Endodermal cell (in vitro differentiated cells): Measurements from ENCODE around the gene MAP2K5. TPM values are rescaled to one million over a fixed set of nuclear protein-coding genes. Genes with fewer than 3 reads are reported as not detected.

Experiments
- DNase-seq: peaks from one replicate; pipeline ENCODE4 v3.0.0-alpha.2; 2017
- H3K27ac ChIP-seq: 2 replicates; pipeline ENCODE4 v1.5.1; 2013; ENCODE audit warnings: mild to moderate bottlenecking, low read depth, low read length, moderate library complexity
- H3K27me3 ChIP-seq: 2 replicates; pipeline ENCODE4 v1.6.1; 2013; ENCODE audit warnings: mild to moderate bottlenecking, low read length, moderate library complexity; ENCODE audit not compliant: insufficient read depth, control insufficient read depth, poor library complexity, severe bottlenecking
- H3K36me3 ChIP-seq: 2 replicates; pipeline ENCODE4 v1.7.0; 2013; ENCODE audit warnings: mild to moderate bottlenecking, low read length, moderate library complexity; ENCODE audit not compliant: control insufficient read depth, insufficient read depth
- H3K4me1 ChIP-seq: one replicate; pipeline ENCODE4 v1.7.0; 2013; ENCODE audit warnings: low read length; ENCODE audit not compliant: control insufficient read depth, insufficient read depth
- H3K4me3 ChIP-seq: 2 replicates; pipeline ENCODE4 v1.5.1; 2013; ENCODE audit warnings: mild to moderate bottlenecking, low read length, moderate library complexity
- H3K9ac ChIP-seq: 2 replicates; pipeline ENCODE4 v1.6.1; 2013; ENCODE audit warnings: mild to moderate bottlenecking, low read length, moderate library complexity; ENCODE audit not compliant: poor library complexity, severe bottlenecking; ENCODE audit errors: extremely low read depth
- H3K9me3 ChIP-seq: 2 replicates; pipeline ENCODE4 v1.6.1; 2013; ENCODE audit warnings: mild to moderate bottlenecking, low read length, moderate library complexity; ENCODE audit not compliant: control insufficient read depth
- H3K27ac Mint-ChIP-seq: 2 replicates; pipeline ENCODE4 v1.8.0; 2020; ENCODE audit warnings: mixed read lengths
- H3K27me3 Mint-ChIP-seq: 2 replicates; pipeline ENCODE4 v1.8.0; 2021; ENCODE audit warnings: mild to moderate bottlenecking, mixed read lengths; ENCODE audit not compliant: insufficient read depth
- H3K36me3 Mint-ChIP-seq: 2 replicates; pipeline ENCODE4 v1.8.0; 2020; ENCODE audit warnings: low read depth, mixed read lengths
- H3K4me1 Mint-ChIP-seq: 2 replicates; pipeline ENCODE4 v1.8.0; 2020; ENCODE audit warnings: mixed read lengths
- H3K4me3 Mint-ChIP-seq: 2 replicates; pipeline ENCODE4 v1.8.0; 2020; ENCODE audit warnings: mild to moderate bottlenecking, moderate library complexity, mixed read lengths
- H3K9me3 Mint-ChIP-seq: 2 replicates; pipeline ENCODE4 v1.8.0; 2020; ENCODE audit warnings: mild to moderate bottlenecking, mixed read lengths
- WGBS, 2 experiments: methylation state at CpG; one replicate each; pipeline versions ENCODE4 v1.1.5 to v1.1.7; 2013; ENCODE audit warnings: missing lambda C conversion rate in 2 of 2, mixed read lengths in 1 of 2; ENCODE audit not compliant: insufficient coverage in 1 of 2, insufficient read length in 1 of 2; 5-methylcytosine and 5-hydroxymethylcytosine counted together
- total RNA-seq, 2 donors: library from RNA; stranded (reverse); fragmentation: NEBNext Ultra II Directional in 1 of 2; extraction: Animal tissue kit (Norgen Biotek cat#: 25700) in 1 of 2; gene quantifications; 2 replicates in 1 of 2; 3 replicates in 1 of 2; pipeline ENCODE4 v1.2.1, GENCODE V29; 2021
- TF ChIP-seq, protein P1 (sequence below): fragments of 200-600 bp; sonication (generic); conservative IDR thresholded peaks from 2 replicates; pipeline ENCODE4 v1.5.0; 2021; ENCODE audit warnings: antibody characterized with exemption, mild to moderate bottlenecking

MAP2K5 gene
- total RNA-seq, 2 donors from 2014 or later: 17.1 to 26.7 TPM

DNA sequence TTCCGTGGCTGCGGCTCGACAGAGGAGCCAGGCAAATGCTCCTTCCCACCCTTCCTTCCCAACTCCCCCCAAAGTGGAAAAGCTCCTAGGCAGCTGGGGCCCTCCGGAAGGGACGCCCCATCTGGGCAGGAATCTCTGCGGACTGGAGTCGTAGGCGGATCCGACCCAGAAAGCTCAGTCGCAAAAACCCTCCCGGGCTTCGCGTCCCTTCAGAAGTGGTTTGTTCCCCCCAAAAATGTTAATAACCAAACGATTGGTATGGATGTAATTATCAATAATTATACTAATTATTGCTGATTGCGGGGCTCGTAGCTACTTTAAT, 293.6 kb downstream of the MAP2K5 start:
- WGBS, 2 experiments: 5 to 8% methylated on average over 4 to 13 of the region's 16 CpGs
- Histone ChIP-seq H3K4me3 (peak overlapping the region; percentile 18), H3K9me3 (no peaks in the 10 kb centered on the region), H3K27ac (no peak overlapping the region), H3K36me3 (no peaks in the 10 kb centered on the region), H3K9ac (no peak overlapping the region), H3K27me3 (peaks cover 84% of the 10 kb centered on the region), H3K4me1 (no peaks in the 10 kb centered on the region)
- no peak for DNase-seq
- Mint-ChIP-seq H3K4me3 (peak overlapping the region; percentile 39), H3K27ac (no peak overlapping the region), H3K4me1 (peaks cover 26% of the 10 kb centered on the region), H3K36me3 (no peaks in the 10 kb centered on the region), H3K9me3 (no peaks in the 10 kb centered on the region), H3K27me3 (peaks cover 82% of the 10 kb centered on the region)
- TF ChIP-seq, protein P1, sequence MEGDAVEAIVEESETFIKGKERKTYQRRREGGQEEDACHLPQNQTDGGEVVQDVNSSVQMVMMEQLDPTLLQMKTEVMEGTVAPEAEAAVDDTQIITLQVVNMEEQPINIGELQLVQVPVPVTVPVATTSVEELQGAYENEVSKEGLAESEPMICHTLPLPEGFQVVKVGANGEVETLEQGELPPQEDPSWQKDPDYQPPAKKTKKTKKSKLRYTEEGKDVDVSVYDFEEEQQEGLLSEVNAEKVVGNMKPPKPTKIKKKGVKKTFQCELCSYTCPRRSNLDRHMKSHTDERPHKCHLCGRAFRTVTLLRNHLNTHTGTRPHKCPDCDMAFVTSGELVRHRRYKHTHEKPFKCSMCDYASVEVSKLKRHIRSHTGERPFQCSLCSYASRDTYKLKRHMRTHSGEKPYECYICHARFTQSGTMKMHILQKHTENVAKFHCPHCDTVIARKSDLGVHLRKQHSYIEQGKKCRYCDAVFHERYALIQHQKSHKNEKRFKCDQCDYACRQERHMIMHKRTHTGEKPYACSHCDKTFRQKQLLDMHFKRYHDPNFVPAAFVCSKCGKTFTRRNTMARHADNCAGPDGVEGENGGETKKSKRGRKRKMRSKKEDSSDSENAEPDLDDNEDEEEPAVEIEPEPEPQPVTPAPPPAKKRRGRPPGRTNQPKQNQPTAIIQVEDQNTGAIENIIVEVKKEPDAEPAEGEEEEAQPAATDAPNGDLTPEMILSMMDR: no peak

DNA sequence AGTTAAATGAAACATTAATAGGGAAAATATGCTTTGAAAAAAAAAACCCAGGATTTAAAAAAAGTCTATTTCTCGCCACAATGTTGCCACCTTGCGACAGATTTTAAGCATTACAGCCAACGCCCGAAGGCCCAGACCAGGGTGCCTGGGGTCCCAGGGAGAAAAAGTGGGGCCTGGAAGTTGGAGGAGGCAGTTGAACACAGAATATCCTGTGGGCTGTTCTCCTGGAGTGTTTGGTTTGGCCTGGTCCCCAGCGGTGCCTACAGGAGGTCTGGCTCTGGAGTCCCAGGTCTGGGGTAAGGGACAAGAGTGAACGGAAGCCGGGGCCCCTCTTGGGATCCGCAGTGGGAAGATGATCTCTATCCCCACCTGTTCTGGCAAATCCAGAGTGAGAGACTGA, 294.0 kb downstream of the MAP2K5 start:
- Mint-ChIP-seq H3K9me3 (no peaks in the 10 kb centered on the region), H3K4me3 (peak overlapping the region; percentile 39)
- 29 to 37% methylated on average over 6 to 8 of the region's 8 CpGs for WGBS, 2 experiments

GRCh38 chr15:67836955-67837354, 294.5 kb downstream of the MAP2K5 start:
- H3K4me3 Mint-ChIP-seq: no peak overlapping the region
- H3K9me3 ChIP-seq: no peaks in the 10 kb centered on the region
- H3K27ac Mint-ChIP-seq: no peak overlapping the region
- TF ChIP-seq, protein P1: no peak
- H3K4me1 Mint-ChIP-seq: peaks cover 33% of the 10 kb centered on the region
- peak; percentile 66 for DNase-seq
- no peak overlapping the region for H3K27ac ChIP-seq
- H3K27me3 ChIP-seq: peaks cover 84% of the 10 kb centered on the region
- no peaks in the 10 kb centered on the region for H3K9me3 Mint-ChIP-seq
- H3K27me3 Mint-ChIP-seq: peaks cover 80% of the 10 kb centered on the region
- WGBS, 2 experiments: 49% methylated on average over 2 of the region's 2 CpGs
- no peaks in the 10 kb centered on the region for H3K36me3 Mint-ChIP-seq
- H3K4me1 ChIP-seq: no peaks in the 10 kb centered on the region
- no peak overlapping the region for H3K9ac ChIP-seq
- H3K36me3 ChIP-seq: no peaks in the 10 kb centered on the region
- no peak overlapping the region for H3K4me3 ChIP-seq

More for the DNA sequence above, 294.0 kb downstream of the MAP2K5 start:
- H3K27me3 ChIP-seq: peaks cover 84% of the 10 kb centered on the region
- Mint-ChIP-seq H3K27me3 (peaks cover 82% of the 10 kb centered on the region), H3K36me3 (no peaks in the 10 kb centered on the region), H3K27ac (no peak overlapping the region), H3K4me1 (peaks cover 30% of the 10 kb centered on the region)
- H3K9me3 ChIP-seq: no peaks in the 10 kb centered on the region
- TF ChIP-seq, protein P1: peak; percentile 87
- H3K4me3 ChIP-seq: no peak overlapping the region
- peak; percentile 81 for DNase-seq
- no peak overlapping the region for H3K9ac ChIP-seq
- H3K27ac ChIP-seq: no peak overlapping the region
- no peaks in the 10 kb centered on the region for H3K4me1 ChIP-seq
- H3K36me3 ChIP-seq: no peaks in the 10 kb centered on the region
